WTC11 (cell line): Measurements from ENCODE around the gene RPS6KA2. TPM values are rescaled to one million over a fixed set of nuclear protein-coding genes. Genes with fewer than 3 reads are reported as not detected.

Experiments
- ATAC-seq: fragments of 200-7000 bp; cut with Tn5 transposase; 2 replicates; pipeline ENCODE4 v1.10.0; 2021; ENCODE audit warnings: mild to moderate bottlenecking, moderate library complexity
- CTCF ChIA-PET: fragments of 300-600 bp; sonication (Branson Sonifier 250); formaldehyde crosslinking; loops from one replicate; lab custom pipeline; 2021; ENCODE audit warnings: antibody characterized with exemption; lab: Charles Lee
- POLR2A ChIA-PET: fragments of 350-600 bp; sonication (Branson Sonifier 250); formaldehyde crosslinking; loops from one replicate; lab custom pipeline; 2021; ENCODE audit warnings: antibody characterized with exemption; lab: Charles Lee
- DNase-seq: peaks from one replicate; pipeline ENCODE4 v3.0.0; 2021; ENCODE audit warnings: low spot score
- H3K27ac Mint-ChIP-seq: 2 replicates; pipeline ENCODE4 v1.8.0; 2021; ENCODE audit warnings: mixed read lengths
- H3K27me3 Mint-ChIP-seq: 2 replicates; pipeline ENCODE4 v1.8.0; 2021; ENCODE audit warnings: low read depth, mild to moderate bottlenecking, moderate library complexity, mixed read lengths
- H3K36me3 Mint-ChIP-seq: 2 replicates; pipeline ENCODE4 v1.8.0; 2021; ENCODE audit warnings: mixed read lengths
- H3K4me1 Mint-ChIP-seq: 2 replicates; pipeline ENCODE4 v1.8.0; 2022; ENCODE audit warnings: mixed read lengths
- H3K4me3 Mint-ChIP-seq: 2 replicates; pipeline ENCODE4 v1.8.0; 2021; ENCODE audit warnings: mild to moderate bottlenecking, moderate library complexity, mixed read lengths
- H3K9me3 Mint-ChIP-seq: 2 replicates; pipeline ENCODE4 v1.8.0; 2021; ENCODE audit warnings: mixed read lengths
- ATF2 ChIP-seq: sonication (generic); formaldehyde crosslinking; IDR thresholded peaks from 2 replicates; pipeline ENCODE4 v1.8.1; 2022; ENCODE audit warnings: low read depth, missing genetic modification reagents, borderline replicate concordance
- CDX4 ChIP-seq: fragments of 250-450 bp; sonication (Bioruptor Pico); IDR thresholded peaks from 2 replicates; pipeline ENCODE4 v1.9.0; 2021; ENCODE audit warnings: moderate library complexity, mild to moderate bottlenecking, inconsistent platforms, borderline replicate concordance
- CREM ChIP-seq: sonication (generic); formaldehyde crosslinking; IDR thresholded peaks from 2 replicates; pipeline ENCODE4 v1.8.1; 2022; ENCODE audit warnings: mild to moderate bottlenecking, missing genetic modification reagents, moderate library complexity
- FOXK1 ChIP-seq: sonication (generic); formaldehyde crosslinking; IDR thresholded peaks from 2 replicates; pipeline ENCODE4 v1.8.0; 2022; ENCODE audit warnings: mild to moderate bottlenecking, moderate library complexity, missing genetic modification reagents
- GABPB1 ChIP-seq: sonication (generic); formaldehyde crosslinking; IDR thresholded peaks from 2 replicates; pipeline ENCODE4 v1.8.1; 2023; ENCODE audit warnings: mild to moderate bottlenecking, missing genetic modification reagents
- IRF2 ChIP-seq: sonication (generic); formaldehyde crosslinking; IDR thresholded peaks from 2 replicates; pipeline ENCODE4 v1.8.0; 2022; ENCODE audit warnings: low read depth, missing genetic modification reagents, borderline replicate concordance
- NFATC4 ChIP-seq: fragments of 250-450 bp; sonication (Bioruptor Pico); IDR thresholded peaks from 2 replicates; pipeline ENCODE4 v1.9.0; 2021; ENCODE audit warnings: mild to moderate bottlenecking
- NR1H2 ChIP-seq: sonication (generic); formaldehyde crosslinking; IDR thresholded peaks from 2 replicates; pipeline ENCODE4 v1.9.0; 2021; ENCODE audit warnings: mild to moderate bottlenecking, moderate library complexity, missing genetic modification reagents
- PRDM15 ChIP-seq: sonication (generic); formaldehyde crosslinking; IDR thresholded peaks from 2 replicates; pipeline ENCODE4 v1.8.0; 2022; ENCODE audit warnings: missing genetic modification reagents
- USF2 ChIP-seq: sonication (generic); formaldehyde crosslinking; IDR thresholded peaks from 2 replicates; pipeline ENCODE4 v1.8.1; 2023; ENCODE audit warnings: mild to moderate bottlenecking, missing genetic modification reagents, moderate library complexity
- ZMAT4 ChIP-seq: fragments of 250-450 bp; sonication (Bioruptor Pico); IDR thresholded peaks from 2 replicates; pipeline ENCODE4 v1.9.0; 2021; ENCODE audit warnings: mild to moderate bottlenecking
- ZNF121 ChIP-seq: sonication (generic); formaldehyde crosslinking; IDR thresholded peaks from 2 replicates; pipeline ENCODE4 v1.8.0; 2023; ENCODE audit warnings: missing genetic modification reagents
- ZNF232 ChIP-seq: sonication (generic); formaldehyde crosslinking; IDR thresholded peaks from 2 replicates; pipeline ENCODE4 v1.8.0; 2022; ENCODE audit warnings: mild to moderate bottlenecking, missing genetic modification reagents
- ZNF512 ChIP-seq: sonication (generic); formaldehyde crosslinking; IDR thresholded peaks from 2 replicates; pipeline ENCODE4 v1.8.1; 2022; ENCODE audit warnings: missing genetic modification reagents, borderline replicate concordance
- ZNF671 ChIP-seq: fragments of 250-450 bp; sonication (Bioruptor Pico); IDR thresholded peaks from 2 replicates; pipeline ENCODE4 v1.8.0; 2021; ENCODE audit warnings: mild to moderate bottlenecking
- total RNA-seq: library from RNA; stranded (reverse); gene quantifications from 3 replicates; pipeline ENCODE4 v1.2.3, GENCODE V29; 2021

Gene RPS6KA2
- total RNA-seq, 1 experiment from 2014 or later, result 24.2 TPM

- no peak overlapping the region for H3K27ac Mint-ChIP-seq
- DNase-seq (no peak), ATAC-seq (no peak; the same call in 1 of the 2 replicates)
- POLR2A ChIA-PET, result no interaction called here
- H3K9me3 Mint-ChIP-seq, result peaks cover 9% of the 10 kb centered on the region
- H3K4me1 Mint-ChIP-seq, result peaks cover 16% of the 10 kb centered on the region
- no peak overlapping the region for H3K4me3 Mint-ChIP-seq
- H3K27me3 Mint-ChIP-seq, result no peaks in the 10 kb centered on the region
- H3K36me3 Mint-ChIP-seq, result peaks cover 13% of the 10 kb centered on the region
- TF ChIP-seq ZNF512 (no peak), ZNF671 (no peak), IRF2 (CRISPR knock-in tag) (no peak), ZNF121 (no peak), USF2 (CRISPR knock-in tag) (no peak), ATF2 (CRISPR knock-in tag) (no peak), CDX4 (no peak), PRDM15 (CRISPR knock-in tag) (no peak), ZNF232 (CRISPR knock-in tag) (no peak), GABPB1 (CRISPR knock-in tag) (no peak), ZMAT4 (no peak), FOXK1 (no peak), CREM (CRISPR knock-in tag) (no peak), NR1H2 (CRISPR knock-in tag) (no peak)
- CTCF ChIA-PET, result interaction anchor here (2.6 kb wide), 1 partner anchor 10 kb away, joined by 11 read pairs; no protein-coding TSS in a partner anchor
Observed at GRCh38 chr6:166411271-166411670, 215.8 kb downstream of the RPS6KA2 start.

GRCh38 chr6:166410426-166410935, 216.6 kb downstream of the RPS6KA2 start:
- DNase-seq, result no peak
- no peaks in the 10 kb centered on the region for H3K27me3 Mint-ChIP-seq
- POLR2A ChIA-PET, result no interaction called here
- peaks cover 16% of the 10 kb centered on the region for H3K4me1 Mint-ChIP-seq
- H3K36me3 Mint-ChIP-seq, result peaks cover 5% of the 10 kb centered on the region
- no peak for TF ChIP-seq NFATC4
- no peak for TF ChIP-seq ZNF512
- TF ChIP-seq, all 79 proteins: peak for 0
- CTCF ChIA-PET, result interaction anchor here (0.9 to 2.6 kb wide), 2 partner anchors 10 to 97 kb away, joined by 3 to 11 read pairs; no protein-coding TSS in a partner anchor
- Mint-ChIP-seq H3K9me3 (peaks cover under 1% of the 10 kb centered on the region; the same call in 1 of the 2 replicates), H3K27ac (peak overlapping the region; percentile 22; the same call in 1 of the 2 replicates), H3K4me3 (no peak overlapping the region)
- ATAC-seq, result no peak
